K562 (cell line): ENCODE measurements around the gene KLRC3. TPM values are rescaled to one million over a fixed set of nuclear protein-coding genes. Genes with fewer than 3 reads are reported as not detected.

Experiments
- ATAC-seq: fragments of 200-7000 bp; cut with Tn5 transposase; 3 replicates; pipeline ENCODE4 v1.9.1; 2020; ENCODE audit warnings: moderate library complexity
- BruUV-seq: library from RNA; stranded (reverse); fragments of 400-500 nt; replicated peaks from 2 replicates; lab custom pipeline; 2021; lab: Mats Ljungman, UMichigan
- CTCF ChIA-PET: fragments of 300-600 bp; formaldehyde crosslinking; extraction: SDS; loops from one replicate; lab custom pipeline; 2021; ENCODE audit warnings: low intra/inter-chr PET ratio; lab: Yijun Ruan, JAX
- POLR2A ChIA-PET: fragments of 300-600, 350-650 bp; sonication (Branson Sonifier 250); formaldehyde crosslinking; extraction: SDS; loops from one replicate; lab custom pipeline; 2021; ENCODE audit warnings: antibody characterized with exemption, inconsistent platforms; lab: Yijun Ruan, JAX
- DNase-seq, 4 experiments: peaks; one replicate each; pipeline versions ENCODE4 v3.0.0 to v3.0.0-alpha.2; 2011 to 2018; ENCODE audit warnings: low spot score in 3 of 4, mixed read lengths in 3 of 4; ENCODE audit errors: extremely low read depth in 1 of 4
- FAIRE-seq: peaks from 2 replicates; lab custom pipeline; 2011; peaks lifted over from hg19 to GRCh38; lab: Jason Lieb, UNC
- H2AFZ ChIP-seq: 2 replicates; pipeline ENCODE4 v1.6.0; 2011; ENCODE audit warnings: low read depth, low read length, control low read depth, inconsistent platforms
- H3K27ac ChIP-seq: fragments of 200-600 bp; 3 replicates; pipeline ENCODE4 v1.8.0; 2011; ENCODE audit warnings: low read depth, mild to moderate bottlenecking, control low read depth, inconsistent platforms, low read length, moderate library complexity, mixed read lengths; ENCODE audit errors: extremely low read depth
- H3K27me3 ChIP-seq, 2 experiments: fragments of 300-600 bp in 1 of 2; 2 replicates in 1 of 2; 3 replicates in 1 of 2; pipeline versions ENCODE4 v1.6.0 to v1.8.0; 2011; ENCODE audit warnings: inconsistent platforms in 2 of 2, low read length in 2 of 2, mild to moderate bottlenecking in 1 of 2, mixed read lengths in 1 of 2, moderate library complexity in 1 of 2; ENCODE audit not compliant: control insufficient read depth in 2 of 2, insufficient read depth in 2 of 2
- H3K36me3 ChIP-seq: fragments of 300-600 bp; 3 replicates; pipeline ENCODE4 v1.8.0; 2011; ENCODE audit warnings: mild to moderate bottlenecking, low read length, inconsistent platforms; ENCODE audit not compliant: control insufficient read depth, insufficient read depth
- H3K4me1 ChIP-seq, 2 experiments: fragments of 200-600 bp in 1 of 2; replicated peaks in 1 of 2; 2 replicates in 1 of 2; 3 replicates in 1 of 2; pipeline versions ENCODE4 v1.5.1 to v1.8.0; 2011; ENCODE audit warnings: inconsistent platforms in 2 of 2, low read length in 2 of 2, mild to moderate bottlenecking in 1 of 2, mixed read lengths in 1 of 2, moderate library complexity in 1 of 2; ENCODE audit not compliant: control insufficient read depth in 2 of 2, insufficient read depth in 2 of 2
- H3K4me2 ChIP-seq: 2 replicates; pipeline ENCODE4 v1.6.1; 2011; ENCODE audit warnings: low read length, control low read depth, inconsistent platforms, mixed read lengths; ENCODE audit not compliant: insufficient read depth
- H3K4me3 ChIP-seq: fragments of 200-600 bp; sonication (generic), shearing (Covaris generic); 2 replicates; pipeline ENCODE4 v1.5.1; 2016; ENCODE audit warnings: control low read depth, inconsistent platforms
- H3K79me2 ChIP-seq: fragments of 200-600 bp; 3 replicates; pipeline ENCODE4 v1.8.0; 2011; ENCODE audit warnings: low read length, inconsistent platforms; ENCODE audit not compliant: control insufficient read depth, insufficient read depth
- H3K9ac ChIP-seq, 2 experiments: 2 replicates each; pipeline versions ENCODE4 v1.6.0 to v1.6.1; 2011; ENCODE audit warnings: low read depth in 2 of 2, low read length in 2 of 2, control low read depth in 1 of 2, inconsistent platforms in 1 of 2, mild to moderate bottlenecking in 1 of 2, mixed read lengths in 1 of 2; ENCODE audit not compliant: insufficient read depth in 1 of 2
- H3K9me1 ChIP-seq: one replicate; pipeline ENCODE4 v1.6.0; 2011; ENCODE audit warnings: inconsistent platforms, mild to moderate bottlenecking, low read length, moderate library complexity; ENCODE audit not compliant: control insufficient read depth, insufficient read depth
- H3K9me3 ChIP-seq: replicated peaks from 2 replicates; pipeline ENCODE4 v1.5.1; 2011; ENCODE audit warnings: low read depth, low read length, inconsistent platforms; ENCODE audit not compliant: control insufficient read depth, insufficient read depth
- H4K20me1 ChIP-seq: replicated peaks from 2 replicates; pipeline ENCODE4 v1.6.1; 2011; ENCODE audit warnings: low read length, inconsistent platforms, mixed read lengths; ENCODE audit not compliant: control insufficient read depth, insufficient read depth
- ARID2 ChIP-seq: fragments of 450-650 bp; IDR thresholded peaks from 2 replicates; pipeline ENCODE4 v1.6.1; 2017; ENCODE audit warnings: antibody characterized with exemption, mild to moderate bottlenecking
- CBX2 ChIP-seq: fragments of 200-600 bp; sonication (generic); IDR thresholded peaks from one replicate; pipeline ENCODE4 v1.6.1; 2012; ENCODE audit warnings: mild to moderate bottlenecking, low read length, inconsistent platforms; ENCODE audit not compliant: insufficient read depth, poor library complexity, severe bottlenecking
- KAT8 ChIP-seq: fragments of 450-650 bp; IDR thresholded peaks from 2 replicates; pipeline ENCODE4 v1.6.1; 2016; ENCODE audit warnings: low read depth, mild to moderate bottlenecking
- NFE2 ChIP-seq: IDR thresholded peaks from 2 replicates; pipeline ENCODE4 v1.6.1; 2014; ENCODE audit warnings: antibody characterized with exemption, low read depth
- PHB2 ChIP-seq: fragments of 450-650 bp; IDR thresholded peaks from 2 replicates; pipeline ENCODE4 v1.6.1; 2017; ENCODE audit warnings: low read depth
- SNIP1 ChIP-seq: fragments of 450-650 bp; IDR thresholded peaks from 2 replicates; pipeline ENCODE4 v1.7.1; 2017; ENCODE audit warnings: low read depth, mild to moderate bottlenecking
- SUPT5H ChIP-seq: fragments of 450-650 bp; IDR thresholded peaks from 2 replicates; pipeline ENCODE4 v1.6.1; 2016
- YY1 ChIP-seq, 3 experiments: IDR thresholded peaks; 2 replicates each; pipeline ENCODE4 v1.6.1; 2011; ENCODE audit warnings: low read length in 2 of 3, mild to moderate bottlenecking in 2 of 3, moderate library complexity in 2 of 3, borderline replicate concordance in 1 of 3, control low read depth in 1 of 3, low read depth in 1 of 3; ENCODE audit not compliant: insufficient read depth in 3 of 3, insufficient replicate concordance in 2 of 3, control insufficient read depth in 1 of 3, insufficient read length in 1 of 3; ENCODE audit errors: extremely low read depth in 1 of 3
- ZNF507 ChIP-seq: conservative IDR thresholded peaks from 2 replicates; pipeline ENCODE4 v1.6.1; 2017; ENCODE audit warnings: missing genetic modification characterization, missing compliant biosample characterization
- ZNF695 ChIP-seq: fragments of 450-650 bp; formaldehyde crosslinking; IDR thresholded peaks from 2 replicates; pipeline ENCODE4 v1.4.0; 2020; ENCODE audit warnings: mild to moderate bottlenecking, moderate library complexity
- WGBS: fragments of 100-300 bp; shearing (Covaris generic); methylation state at CpG from one replicate; pipeline ENCODE4 v1.1.6; 2016; ENCODE audit warnings: low coverage, mixed read lengths; ENCODE audit not compliant: insufficient coverage; ENCODE audit errors: missing lambda C conversion rate; 5-methylcytosine and 5-hydroxymethylcytosine counted together
- in situ Hi-C: fragments of 300-500 bp; cut with MboI; formaldehyde crosslinking; loops from 4 replicates; pipeline ENCODE4 v1.15.0; 2018; ENCODE audit warnings: inconsistent platforms, mixed read lengths
- intact Hi-C: fragments of 100-400 bp; cut with micrococcal nuclease; formaldehyde crosslinking; loops from 2 replicates; pipeline ENCODE4 v1.14.2; 2022
- polyA plus RNA-seq, 8 experiments: library from polyadenylated mRNA; depleted of rRNA in 4 of 8; stranded (reverse) in 5 of 8; unstranded in 3 of 8; fragments of >200 nt; fragmentation: Nextera tagmentation in 2 of 8; fragmentation: Illumina TruSeq in 1 of 8; extraction: Ambion mirVana in 2 of 8; extraction: Trizol in 1 of 8; gene quantifications; 2 replicates each; pipeline versions ENCODE4 v1.2.1 to v1.2.3, GENCODE V29; 2011 to 2014; ENCODE audit warnings: inconsistent platforms in 1 of 8, missing spikeins in 1 of 8
- total RNA-seq, 7 experiments: library from RNA; depleted of rRNA in 6 of 7; stranded (reverse); fragments of >200 nt in 6 of 7; fragmentation: Illumina TruSeq in 2 of 7; extraction: Trizol in 2 of 7; gene quantifications; 2 replicates each; pipeline versions ENCODE4 v1.2.1 to v1.2.3, GENCODE V29; 2011 to 2021; ENCODE audit warnings: low replicate concordance in 1 of 7
- TF ChIP-seq, protein P1 (sequence below): fragments of 450-650 bp; IDR thresholded peaks from 2 replicates; pipeline ENCODE4 v1.6.1; 2016; ENCODE audit warnings: mild to moderate bottlenecking
- TF ChIP-seq, protein P2 (sequence below), 2 experiments: fragments of 450-650 bp; IDR thresholded peaks; 2 replicates each; pipeline ENCODE4 v1.6.1; 2016
- TF ChIP-seq, protein P3 (sequence below): fragments of 250-450 bp; sonication (Bioruptor Pico); IDR thresholded peaks from 2 replicates; pipeline ENCODE4 v1.4.0; 2020
- TF ChIP-seq, protein P4 (sequence below): fragments of 250-450 bp; sonication (Bioruptor Pico); IDR thresholded peaks from 2 replicates; pipeline ENCODE4 v1.4.0; 2020; ENCODE audit warnings: mild to moderate bottlenecking, moderate library complexity

KLRC3 gene
- total and polyA plus RNA-seq, 9 of the 15 experiments (the other 6 are each of a cell fraction or from before 2014, with no cell fraction given), result 0.09 to 0.32 (median 0.18) TPM; not detected in 5

DNA sequence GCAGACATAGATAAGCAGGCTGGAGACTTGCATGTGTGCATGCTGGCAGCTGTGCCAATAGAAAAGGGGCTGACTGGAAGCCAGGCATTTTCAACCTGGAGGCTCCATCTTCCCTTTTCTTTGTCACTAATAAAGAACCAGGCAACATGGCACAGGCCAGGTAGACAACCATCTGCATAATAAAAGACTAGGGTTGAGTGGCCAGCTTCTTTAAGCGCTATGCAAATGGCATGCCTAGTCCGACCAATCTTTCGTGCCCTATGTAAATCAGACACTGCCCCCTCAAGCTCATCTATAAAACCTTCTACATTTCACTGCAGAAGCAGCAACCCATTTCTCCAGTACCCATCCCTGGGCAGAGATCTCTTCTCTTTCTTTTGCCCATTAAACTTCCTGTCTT is 37.4 kb upstream of the KLRC3 start:
- no peak for TF ChIP-seq YY1 (IDR thresholded peaks at IDR 0.05; ENCODE audit: borderline replicate concordance in 1 of 3, control insufficient read depth in 1 of 3, extremely low read depth in 1 of 3, insufficient read depth in 3 of 3, insufficient read length in 1 of 3, insufficient replicate concordance in 2 of 3, low read depth in 1 of 3, low read length in 2 of 3)
- TF ChIP-seq, protein P1, sequence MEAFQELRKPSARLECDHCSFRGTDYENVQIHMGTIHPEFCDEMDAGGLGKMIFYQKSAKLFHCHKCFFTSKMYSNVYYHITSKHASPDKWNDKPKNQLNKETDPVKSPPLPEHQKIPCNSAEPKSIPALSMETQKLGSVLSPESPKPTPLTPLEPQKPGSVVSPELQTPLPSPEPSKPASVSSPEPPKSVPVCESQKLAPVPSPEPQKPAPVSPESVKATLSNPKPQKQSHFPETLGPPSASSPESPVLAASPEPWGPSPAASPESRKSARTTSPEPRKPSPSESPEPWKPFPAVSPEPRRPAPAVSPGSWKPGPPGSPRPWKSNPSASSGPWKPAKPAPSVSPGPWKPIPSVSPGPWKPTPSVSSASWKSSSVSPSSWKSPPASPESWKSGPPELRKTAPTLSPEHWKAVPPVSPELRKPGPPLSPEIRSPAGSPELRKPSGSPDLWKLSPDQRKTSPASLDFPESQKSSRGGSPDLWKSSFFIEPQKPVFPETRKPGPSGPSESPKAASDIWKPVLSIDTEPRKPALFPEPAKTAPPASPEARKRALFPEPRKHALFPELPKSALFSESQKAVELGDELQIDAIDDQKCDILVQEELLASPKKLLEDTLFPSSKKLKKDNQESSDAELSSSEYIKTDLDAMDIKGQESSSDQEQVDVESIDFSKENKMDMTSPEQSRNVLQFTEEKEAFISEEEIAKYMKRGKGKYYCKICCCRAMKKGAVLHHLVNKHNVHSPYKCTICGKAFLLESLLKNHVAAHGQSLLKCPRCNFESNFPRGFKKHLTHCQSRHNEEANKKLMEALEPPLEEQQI, result no peak
- TF ChIP-seq, protein P2, sequence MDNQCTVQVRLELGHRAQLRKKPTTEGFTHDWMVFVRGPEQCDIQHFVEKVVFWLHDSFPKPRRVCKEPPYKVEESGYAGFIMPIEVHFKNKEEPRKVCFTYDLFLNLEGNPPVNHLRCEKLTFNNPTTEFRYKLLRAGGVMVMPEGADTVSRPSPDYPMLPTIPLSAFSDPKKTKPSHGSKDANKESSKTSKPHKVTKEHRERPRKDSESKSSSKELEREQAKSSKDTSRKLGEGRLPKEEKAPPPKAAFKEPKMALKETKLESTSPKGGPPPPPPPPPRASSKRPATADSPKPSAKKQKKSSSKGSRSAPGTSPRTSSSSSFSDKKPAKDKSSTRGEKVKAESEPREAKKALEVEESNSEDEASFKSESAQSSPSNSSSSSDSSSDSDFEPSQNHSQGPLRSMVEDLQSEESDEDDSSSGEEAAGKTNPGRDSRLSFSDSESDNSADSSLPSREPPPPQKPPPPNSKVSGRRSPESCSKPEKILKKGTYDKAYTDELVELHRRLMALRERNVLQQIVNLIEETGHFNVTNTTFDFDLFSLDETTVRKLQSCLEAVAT (IDR thresholded peaks at IDR 0.05), result no peak
- TF ChIP-seq, protein P3, sequence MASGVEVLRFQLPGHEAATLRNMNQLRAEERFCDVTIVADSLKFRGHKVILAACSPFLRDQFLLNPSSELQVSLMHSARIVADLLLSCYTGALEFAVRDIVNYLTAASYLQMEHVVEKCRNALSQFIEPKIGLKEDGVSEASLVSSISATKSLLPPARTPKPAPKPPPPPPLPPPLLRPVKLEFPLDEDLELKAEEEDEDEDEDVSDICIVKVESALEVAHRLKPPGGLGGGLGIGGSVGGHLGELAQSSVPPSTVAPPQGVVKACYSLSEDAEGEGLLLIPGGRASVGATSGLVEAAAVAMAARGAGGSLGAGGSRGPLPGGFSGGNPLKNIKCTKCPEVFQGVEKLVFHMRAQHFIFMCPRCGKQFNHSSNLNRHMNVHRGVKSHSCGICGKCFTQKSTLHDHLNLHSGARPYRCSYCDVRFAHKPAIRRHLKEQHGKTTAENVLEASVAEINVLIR (CRISPR knock-in tag), result no peak
- no peak for TF ChIP-seq SUPT5H
- TF ChIP-seq, protein P4, sequence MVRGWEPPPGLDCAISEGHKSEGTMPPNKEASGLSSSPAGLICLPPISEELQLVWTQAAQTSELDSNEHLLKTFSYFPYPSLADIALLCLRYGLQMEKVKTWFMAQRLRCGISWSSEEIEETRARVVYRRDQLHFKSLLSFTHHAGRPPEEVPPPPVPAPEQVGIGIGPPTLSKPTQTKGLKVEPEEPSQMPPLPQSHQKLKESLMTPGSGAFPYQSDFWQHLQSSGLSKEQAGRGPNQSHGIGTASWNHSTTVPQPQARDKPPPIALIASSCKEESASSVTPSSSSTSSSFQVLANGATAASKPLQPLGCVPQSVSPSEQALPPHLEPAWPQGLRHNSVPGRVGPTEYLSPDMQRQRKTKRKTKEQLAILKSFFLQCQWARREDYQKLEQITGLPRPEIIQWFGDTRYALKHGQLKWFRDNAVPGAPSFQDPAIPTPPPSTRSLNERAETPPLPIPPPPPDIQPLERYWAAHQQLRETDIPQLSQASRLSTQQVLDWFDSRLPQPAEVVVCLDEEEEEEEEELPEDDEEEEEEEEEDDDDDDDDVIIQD (CRISPR knock-in tag), result no peak
- TF ChIP-seq ZNF507 (tag), result no peak
- TF ChIP-seq NFE2, result no peak
- no peak for TF ChIP-seq CBX2
- TF ChIP-seq ZNF695, result no peak
- TF ChIP-seq KAT8, result no peak
- TF ChIP-seq SNIP1, result no peak
- no peak for TF ChIP-seq PHB2
- TF ChIP-seq ARID2, result no peak
- ChIA-PET CTCF (no interaction called here), POLR2A (no interaction called here)
- Histone ChIP-seq H4K20me1 (no peaks in the 10 kb centered on the region), H2AFZ (no peak overlapping the region), H3K4me2 (no peak overlapping the region), H3K79me2 (no peaks in the 10 kb centered on the region), H3K9ac (no peak overlapping the region), H3K9me3 (no peaks in the 10 kb centered on the region; the same call in 1 of the 2 replicates), H3K4me3 (no peak overlapping the region), H3K27ac (no peak overlapping the region), H3K27me3 (no peaks in the 10 kb centered on the region), H3K4me1 (no peaks in the 10 kb centered on the region), H3K36me3 (no peaks in the 10 kb centered on the region), H3K9me1 (no peaks in the 10 kb centered on the region)
- in situ Hi-C loops (loop anchor here (5.0 kb wide), 1 partner anchor 50 kb away; the partner anchor contains the start of gene KLRC4), intact Hi-C loops (no loop called here)
- ATAC-seq (no peak), DNase-seq (no peak), FAIRE-seq (no peak)
- no TSS peak for BruUV-seq
- 7% methylated on average over 3 of the region's 3 CpGs for WGBS
